AG09309 (cell line): ENCODE measurements around the gene PES1.
"Not testable (repeated sequence)": the region's sequence is repeated elsewhere in the genome, so short reads cannot be mapped to it uniquely, and the experiment has no call there.

Experiments
- DNase-seq: peaks from one replicate; pipeline ENCODE4 v3.0.0-alpha.2; 2010; ENCODE audit warnings: low read depth
- H3K4me3 ChIP-seq: 2 replicates; pipeline ENCODE4 v1.5.1; 2011; ENCODE audit warnings: mild to moderate bottlenecking, low read depth, low read length, moderate library complexity; ENCODE audit not compliant: control insufficient read depth
- CTCF ChIP-seq: IDR thresholded peaks from 2 replicates; pipeline ENCODE4 v1.5.1; 2011; ENCODE audit warnings: mild to moderate bottlenecking, low read depth, low read length, inconsistent platforms; ENCODE audit not compliant: insufficient read depth, control insufficient read depth; ENCODE audit errors: missing control alignments

PES1 gene

DNA sequence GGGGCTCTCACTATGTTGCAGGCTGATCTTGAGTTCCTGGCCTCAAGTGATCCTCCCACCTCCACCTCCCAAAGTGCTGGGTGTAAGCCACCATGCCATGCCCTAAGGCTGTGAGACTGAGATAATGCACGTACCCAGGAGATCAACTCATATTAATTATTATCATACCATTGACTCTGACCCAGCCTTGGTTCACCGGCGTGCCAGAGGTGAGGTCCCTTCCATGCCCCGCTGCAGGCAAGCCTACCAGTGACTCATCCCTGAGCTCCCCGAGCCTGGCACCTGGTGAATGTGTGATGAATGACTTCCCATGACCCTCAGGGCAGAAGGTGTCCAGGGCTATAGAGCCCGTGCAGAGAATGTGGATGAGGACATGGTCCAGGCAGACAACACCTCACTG is 29.3 kb downstream of the PES1 start:
- no peak for DNase-seq
- H3K4me3 ChIP-seq = no peak overlapping the region
- no peak for TF ChIP-seq CTCF

DNA sequence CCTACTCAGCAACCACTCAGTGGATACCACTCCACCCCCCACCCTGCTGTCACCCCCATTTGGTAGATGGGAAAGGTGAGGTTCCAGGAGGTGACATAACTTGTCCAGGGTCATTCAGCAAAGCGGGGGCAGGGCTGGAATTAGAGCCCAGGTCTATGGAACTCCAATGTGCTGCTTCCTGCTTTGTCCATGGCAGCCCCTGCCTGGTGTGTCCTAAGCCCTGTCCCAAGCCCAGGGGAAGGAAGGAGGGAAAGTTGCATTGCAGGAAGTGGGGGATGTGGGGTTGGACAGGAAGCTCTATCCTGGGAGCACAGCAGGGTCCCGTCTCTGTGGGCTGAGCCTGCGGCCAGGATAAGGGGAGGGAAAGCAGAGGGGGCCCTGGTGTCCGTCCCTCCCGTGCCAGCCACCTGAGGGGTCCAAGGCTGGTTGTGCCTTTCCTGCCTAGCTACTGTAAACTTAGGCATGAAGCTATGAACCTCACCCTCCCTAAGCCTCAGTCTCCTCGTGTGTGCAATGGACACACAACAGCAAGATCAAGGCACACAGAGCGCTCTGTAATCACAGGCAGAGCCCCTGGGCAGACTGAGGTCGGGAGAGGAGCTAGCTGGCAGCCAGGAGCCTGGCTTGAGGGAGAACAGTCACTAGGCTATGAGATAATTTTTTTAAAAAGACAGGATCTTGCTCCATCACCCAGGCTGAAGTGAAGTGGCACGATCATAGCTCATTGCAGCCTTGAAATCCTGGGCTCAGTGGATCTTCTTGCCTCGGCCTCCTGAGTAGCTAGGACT is 30.1 kb downstream of the PES1 start:
- no peak for DNase-seq
- no peak for TF ChIP-seq CTCF
- no peak overlapping the region for H3K4me3 ChIP-seq

DNA sequence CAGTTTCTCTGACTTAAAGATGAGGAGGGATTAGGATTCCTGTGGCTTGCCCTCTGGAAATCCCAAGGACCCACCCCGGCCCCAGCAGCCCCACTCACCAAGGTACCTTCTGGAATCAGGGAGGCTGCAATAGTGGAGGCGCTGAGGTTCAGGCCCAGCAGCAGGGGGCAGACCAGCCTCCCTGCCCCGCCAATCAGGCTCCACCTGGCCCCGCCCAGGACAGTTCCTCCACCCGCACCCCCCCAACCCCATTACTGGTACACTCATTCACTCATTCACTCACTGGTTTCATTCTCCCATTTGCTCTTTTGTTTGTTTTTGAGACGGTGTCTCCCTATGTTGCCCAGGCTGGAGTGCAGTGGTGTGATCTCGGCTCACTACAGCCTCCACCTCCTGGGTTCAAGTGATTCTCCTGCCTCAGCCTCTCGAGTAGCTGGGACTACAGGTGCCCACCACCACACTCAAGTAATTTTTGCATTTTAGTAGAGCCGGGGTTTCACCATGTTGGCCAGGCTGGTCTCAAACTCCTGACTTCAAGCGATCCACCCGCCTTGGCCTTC is 31.0 kb downstream of the PES1 start:
- not testable (repeated sequence) for H3K4me3 ChIP-seq, DNase-seq
- peak; percentile 24 for TF ChIP-seq CTCF

DNA sequence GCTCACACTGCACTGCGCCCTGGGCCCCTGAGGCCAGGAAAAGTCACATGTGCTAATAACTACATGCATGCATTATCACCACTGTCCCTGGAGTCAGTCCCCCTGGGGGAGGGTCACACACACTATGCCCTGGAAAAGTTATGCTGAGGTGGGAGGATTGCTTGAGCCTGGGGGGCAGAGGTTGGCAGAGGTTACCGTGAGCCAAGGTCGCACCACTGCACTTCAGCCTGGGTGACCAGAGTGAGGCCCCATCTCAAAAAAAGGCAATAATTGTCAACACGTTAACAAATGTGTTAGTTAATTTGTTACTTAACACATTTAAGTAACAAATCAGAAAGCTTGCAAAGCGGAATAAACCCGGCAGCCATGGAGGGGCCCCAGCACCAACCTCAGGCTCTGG is 31.8 kb downstream of the PES1 start:
- no peak overlapping the region for H3K4me3 ChIP-seq
- no peak for DNase-seq
- no peak for TF ChIP-seq CTCF

GRCh38 chr22:30557243-30557642 is 34.5 kb downstream of the PES1 start:
- no peak for DNase-seq
- no peak for TF ChIP-seq CTCF
- H3K4me3 ChIP-seq = no peak overlapping the region

GRCh38 chr22:30556388-30556787 is 35.3 kb downstream of the PES1 start:
- no peak for TF ChIP-seq CTCF
- no peak overlapping the region for H3K4me3 ChIP-seq
- DNase-seq = no peak
